ENCODE measurements around the gene ZBED1.
"Not testable (repeated sequence)": the region's sequence is repeated elsewhere in the genome, so short reads cannot be mapped to it uniquely, and the experiment has no call there.

Gene ZBED1

GRCh38 chrX:2471641-2472040 is 29.1 kb downstream of the ZBED1 start:
- DNase-seq: no peak

- not testable (repeated sequence) for DNase-seq
Observed at GRCh38 chrX:2471126-2471525, 29.6 kb downstream of the ZBED1 start.

- DNase-seq: not testable (repeated sequence)
Observed at GRCh38 chrX:2469852-2470251, 30.9 kb downstream of the ZBED1 start.

- DNase-seq: no peak
Observed at GRCh38 chrX:2469196-2469685, 31.5 kb downstream of the ZBED1 start.

- DNase-seq: no peak
Observed at GRCh38 chrX:2468261-2469195, 32.2 kb downstream of the ZBED1 start.

GRCh38 chrX:2466876-2467656 is 33.7 kb downstream of the ZBED1 start:
- DNase-seq: no peak

GRCh38 chrX:2464677-2465166 is 36.1 kb downstream of the ZBED1 start:
- no peak for DNase-seq

- no peak for DNase-seq
Observed at GRCh38 chrX:2463973-2464676, 36.7 kb downstream of the ZBED1 start.

- not testable (repeated sequence) for DNase-seq
Observed at GRCh38 chrX:2463481-2463880, 37.3 kb downstream of the ZBED1 start.

- no peak for DNase-seq
Observed at GRCh38 chrX:2462780-2463179, 38.0 kb downstream of the ZBED1 start.

- no peak for DNase-seq
Observed at GRCh38 chrX:2462074-2462473, 38.7 kb downstream of the ZBED1 start.

- DNase-seq: no peak
Observed at GRCh38 chrX:2461711-2462016, 39.1 kb downstream of the ZBED1 start.

- not testable (repeated sequence) for DNase-seq
Observed at GRCh38 chrX:2460821-2461710, 39.7 kb downstream of the ZBED1 start.

- DNase-seq: not testable (repeated sequence)
Observed at GRCh38 chrX:2460048-2460447, 40.7 kb downstream of the ZBED1 start.

- no peak for DNase-seq
Observed at GRCh38 chrX:2458309-2458708, 42.5 kb downstream of the ZBED1 start.

- DNase-seq: no peak
Observed at GRCh38 chrX:2457289-2458133, 43.3 kb downstream of the ZBED1 start.

GRCh38 chrX:2456091-2456490 is 44.7 kb downstream of the ZBED1 start:
- DNase-seq: not testable (repeated sequence)

GRCh38 chrX:2454620-2455019 is 46.2 kb downstream of the ZBED1 start:
- not testable (repeated sequence) for DNase-seq

GRCh38 chrX:2452799-2453198 is 48.0 kb downstream of the ZBED1 start:
- no peak for DNase-seq

- DNase-seq: no peak
Observed at GRCh38 chrX:2452317-2452784, 48.4 kb downstream of the ZBED1 start.

Data from OCI-M1 (cell line).